ENCODE data around the gene SYT12.

Gene SYT12

DNA sequence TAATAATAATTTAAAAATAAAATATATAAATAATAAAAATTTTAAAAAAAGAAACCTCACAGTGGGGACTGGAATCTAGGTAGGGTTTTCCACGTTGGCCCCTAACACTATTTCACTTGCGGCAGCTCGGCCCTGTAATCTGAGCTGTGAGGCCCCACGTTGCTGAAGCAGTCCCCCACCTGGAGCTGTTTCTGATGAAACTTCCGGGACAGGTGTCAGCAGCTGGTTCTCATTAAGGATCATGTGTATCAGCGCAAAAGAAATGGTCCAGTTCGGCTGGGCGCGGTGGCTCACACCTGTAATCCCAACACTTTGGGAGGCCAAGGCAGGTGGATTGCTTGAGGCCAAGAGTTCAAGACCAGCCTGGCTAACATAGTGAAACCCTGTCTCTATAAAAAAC is 51.0 kb downstream of the SYT12 start:
- TF ChIP-seq FOXP2 (optimal IDR thresholded peaks at IDR 0.05; ENCODE audit: borderline replicate concordance, extremely low read depth, extremely low read length, insufficient read depth): no peak
- no peak for TF ChIP-seq POLR2AphosphoS5 (IDR thresholded peaks at IDR 0.05; ENCODE audit: low read depth, low read length)

DNA sequence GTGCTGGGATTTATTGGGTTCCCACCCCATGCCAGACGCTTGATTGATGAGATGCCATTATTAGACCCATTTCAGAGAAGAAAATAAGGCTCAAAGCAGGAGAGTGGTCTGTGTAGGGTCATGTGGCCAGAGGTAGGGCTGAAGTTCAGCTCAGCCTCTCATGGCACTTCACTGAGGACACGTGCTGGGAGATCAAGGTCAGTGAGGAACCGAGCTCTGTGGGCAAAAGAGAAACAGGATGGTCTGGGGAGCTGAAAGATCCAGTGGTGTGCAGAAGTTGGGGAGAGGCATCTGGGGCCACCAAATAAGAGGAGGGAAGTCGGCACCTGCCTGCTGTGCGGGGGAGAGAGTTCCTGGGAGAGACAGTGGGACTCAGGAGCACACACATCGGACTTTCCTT is 53.3 kb downstream of the SYT12 start:
- no peak for TF ChIP-seq POLR2AphosphoS5 (IDR thresholded peaks at IDR 0.05; ENCODE audit: low read depth, low read length)
- no peak for TF ChIP-seq SIN3A (IDR thresholded peaks at IDR 0.05; ENCODE audit: borderline replicate concordance, insufficient read depth, low read length)
- no peak for TF ChIP-seq TAF1 (IDR thresholded peaks at IDR 0.05; ENCODE audit: borderline replicate concordance, insufficient read depth, low read length)
- TF ChIP-seq FOXP2 (optimal IDR thresholded peaks at IDR 0.05; ENCODE audit: borderline replicate concordance, extremely low read depth, extremely low read length, insufficient read depth): no peak
- TF ChIP-seq, protein P1, sequence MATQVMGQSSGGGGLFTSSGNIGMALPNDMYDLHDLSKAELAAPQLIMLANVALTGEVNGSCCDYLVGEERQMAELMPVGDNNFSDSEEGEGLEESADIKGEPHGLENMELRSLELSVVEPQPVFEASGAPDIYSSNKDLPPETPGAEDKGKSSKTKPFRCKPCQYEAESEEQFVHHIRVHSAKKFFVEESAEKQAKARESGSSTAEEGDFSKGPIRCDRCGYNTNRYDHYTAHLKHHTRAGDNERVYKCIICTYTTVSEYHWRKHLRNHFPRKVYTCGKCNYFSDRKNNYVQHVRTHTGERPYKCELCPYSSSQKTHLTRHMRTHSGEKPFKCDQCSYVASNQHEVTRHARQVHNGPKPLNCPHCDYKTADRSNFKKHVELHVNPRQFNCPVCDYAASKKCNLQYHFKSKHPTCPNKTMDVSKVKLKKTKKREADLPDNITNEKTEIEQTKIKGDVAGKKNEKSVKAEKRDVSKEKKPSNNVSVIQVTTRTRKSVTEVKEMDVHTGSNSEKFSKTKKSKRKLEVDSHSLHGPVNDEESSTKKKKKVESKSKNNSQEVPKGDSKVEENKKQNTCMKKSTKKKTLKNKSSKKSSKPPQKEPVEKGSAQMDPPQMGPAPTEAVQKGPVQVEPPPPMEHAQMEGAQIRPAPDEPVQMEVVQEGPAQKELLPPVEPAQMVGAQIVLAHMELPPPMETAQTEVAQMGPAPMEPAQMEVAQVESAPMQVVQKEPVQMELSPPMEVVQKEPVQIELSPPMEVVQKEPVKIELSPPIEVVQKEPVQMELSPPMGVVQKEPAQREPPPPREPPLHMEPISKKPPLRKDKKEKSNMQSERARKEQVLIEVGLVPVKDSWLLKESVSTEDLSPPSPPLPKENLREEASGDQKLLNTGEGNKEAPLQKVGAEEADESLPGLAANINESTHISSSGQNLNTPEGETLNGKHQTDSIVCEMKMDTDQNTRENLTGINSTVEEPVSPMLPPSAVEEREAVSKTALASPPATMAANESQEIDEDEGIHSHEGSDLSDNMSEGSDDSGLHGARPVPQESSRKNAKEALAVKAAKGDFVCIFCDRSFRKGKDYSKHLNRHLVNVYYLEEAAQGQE (IDR thresholded peaks at IDR 0.05; ENCODE audit: insufficient read depth in 1 of 2, low read depth in 2 of 2, low read length in 2 of 2): no peak

DNA sequence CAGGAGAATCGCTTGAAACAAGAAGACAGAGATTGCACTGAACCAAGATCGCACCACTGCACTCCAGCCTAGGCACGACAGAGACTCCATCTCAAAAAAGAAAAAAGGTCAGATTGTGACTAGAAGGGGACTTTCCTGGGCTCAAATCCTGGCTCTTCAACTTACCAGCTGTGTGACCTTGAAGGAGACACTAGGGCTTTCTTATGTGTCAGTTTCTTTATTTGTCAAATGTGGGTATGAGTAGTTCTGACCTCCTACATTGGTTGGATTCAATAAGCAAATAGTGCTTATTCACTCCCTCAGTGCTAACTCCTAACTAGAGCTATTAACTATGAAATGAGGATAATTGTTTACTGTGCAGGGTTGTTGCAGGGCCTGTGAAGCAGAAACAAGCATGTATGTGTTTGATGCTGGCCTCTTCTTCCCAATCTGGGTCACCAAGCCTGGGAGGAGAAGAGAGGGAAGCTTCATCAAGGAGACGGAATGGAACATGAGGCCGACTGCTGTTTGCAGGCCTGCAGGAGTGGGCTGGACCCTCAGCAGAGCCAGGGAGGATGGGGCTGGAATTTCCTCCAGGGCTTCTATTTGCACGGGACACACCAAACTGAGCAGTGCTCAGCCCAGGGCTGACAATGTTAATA is 56.3 kb downstream of the SYT12 start:
- no peak for TF ChIP-seq FOXP2 (optimal IDR thresholded peaks at IDR 0.05; ENCODE audit: borderline replicate concordance, extremely low read depth, extremely low read length, insufficient read depth)

DNA sequence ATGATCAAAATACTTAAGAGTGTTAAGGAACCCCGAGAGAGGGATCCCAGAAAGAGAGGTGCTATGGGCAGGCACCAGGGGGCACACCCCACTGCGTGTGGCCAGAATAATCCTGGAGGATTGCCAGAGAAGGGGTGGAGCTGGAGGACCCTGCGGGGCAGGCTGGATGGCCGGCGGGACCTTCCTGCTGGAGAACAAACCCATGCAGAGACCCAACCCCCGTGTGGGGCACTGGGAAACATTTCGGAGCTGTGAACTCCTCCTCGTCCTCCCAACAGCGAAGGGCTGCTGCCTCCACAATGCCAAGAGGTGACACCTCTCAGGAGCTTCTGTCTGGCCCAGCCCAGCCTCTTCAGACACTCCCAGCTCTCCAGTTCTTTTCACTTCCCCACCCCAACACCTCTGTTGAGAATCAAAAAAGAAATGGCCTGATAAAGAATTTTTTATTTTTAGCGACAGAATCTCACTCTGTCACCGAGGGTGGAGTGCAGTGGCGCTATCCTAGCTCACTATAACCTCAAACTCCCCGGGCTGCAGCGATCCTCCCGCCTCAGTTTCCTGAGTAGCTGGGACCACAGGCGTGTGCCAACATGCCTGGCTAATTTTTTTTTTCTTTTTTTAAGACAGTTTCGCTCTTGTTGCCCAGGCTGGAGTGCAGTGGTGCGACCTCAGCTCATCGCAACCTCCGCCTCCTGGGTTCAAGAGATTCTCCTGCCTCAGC is 59.3 kb downstream of the SYT12 start:
- no peak for TF ChIP-seq FOXP2 (optimal IDR thresholded peaks at IDR 0.05; ENCODE audit: borderline replicate concordance, extremely low read depth, extremely low read length, insufficient read depth)
- no peak for TF ChIP-seq POLR2AphosphoS5 (IDR thresholded peaks at IDR 0.05; ENCODE audit: low read depth, low read length)
- no peak for TF ChIP-seq TAF1 (IDR thresholded peaks at IDR 0.05; ENCODE audit: borderline replicate concordance, insufficient read depth, low read length)
- TF ChIP-seq, protein P1 (IDR thresholded peaks at IDR 0.05; ENCODE audit: insufficient read depth in 1 of 2, low read depth in 2 of 2, low read length in 2 of 2): no peak
- TF ChIP-seq SIN3A (IDR thresholded peaks at IDR 0.05; ENCODE audit: borderline replicate concordance, insufficient read depth, low read length): no peak

DNA sequence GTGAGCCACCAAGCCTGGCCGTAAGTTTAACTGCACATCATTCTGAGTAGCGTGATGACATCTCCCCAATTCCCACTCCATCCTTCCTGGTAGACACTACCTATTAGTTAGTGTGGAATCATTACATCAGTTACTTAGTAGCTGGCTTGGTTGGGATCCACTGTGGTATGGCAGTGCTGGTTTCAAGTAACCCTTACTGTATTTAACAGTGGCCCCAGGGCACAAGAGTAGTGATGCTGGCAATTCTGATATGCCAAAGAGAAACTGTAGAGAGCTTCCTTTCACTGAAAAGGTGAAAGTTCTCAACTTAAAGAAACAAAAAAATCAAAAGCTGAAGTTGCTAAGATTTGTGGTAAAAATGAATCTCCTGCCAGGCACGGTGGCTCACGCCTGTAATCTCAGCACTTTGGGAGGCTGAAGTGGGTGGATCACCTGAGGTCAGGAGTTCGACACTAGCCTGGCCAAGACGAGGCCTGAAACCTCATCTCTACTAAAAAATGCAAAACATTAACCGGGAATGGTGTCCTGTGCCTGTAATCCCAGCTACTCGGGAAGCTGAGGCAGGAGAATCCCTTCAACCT is 60.9 kb downstream of the SYT12 start:
- TF ChIP-seq POLR2AphosphoS5 (IDR thresholded peaks at IDR 0.05; ENCODE audit: low read depth, low read length) (no peak), SIN3A (IDR thresholded peaks at IDR 0.05; ENCODE audit: borderline replicate concordance, insufficient read depth, low read length) (no peak), TAF1 (IDR thresholded peaks at IDR 0.05; ENCODE audit: borderline replicate concordance, insufficient read depth, low read length) (no peak), FOXP2 (optimal IDR thresholded peaks at IDR 0.05; ENCODE audit: borderline replicate concordance, extremely low read depth, extremely low read length, insufficient read depth) (no peak)
- TF ChIP-seq, protein P1 (IDR thresholded peaks at IDR 0.05; ENCODE audit: insufficient read depth in 1 of 2, low read depth in 2 of 2, low read length in 2 of 2): no peak

DNA sequence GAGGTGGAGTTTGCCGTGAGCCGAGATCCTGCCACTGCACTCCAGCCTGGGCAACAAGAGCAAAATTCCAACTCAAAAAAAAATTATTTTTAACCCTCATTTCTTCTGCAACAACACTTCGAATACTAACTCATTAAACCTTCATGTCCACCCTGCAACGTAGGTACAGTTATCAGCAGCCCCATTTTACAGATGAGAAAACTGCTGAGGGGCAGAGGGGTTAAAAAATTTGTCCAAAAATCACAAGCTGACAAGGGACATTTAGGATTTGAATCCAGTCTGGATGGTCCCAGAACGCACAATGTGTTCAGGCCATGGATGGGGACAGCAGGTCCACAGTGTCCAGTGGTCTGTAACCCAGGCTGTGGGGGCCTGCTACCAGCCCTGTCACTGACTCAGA is 62.7 kb downstream of the SYT12 start:
- TF ChIP-seq FOXP2 (optimal IDR thresholded peaks at IDR 0.05; ENCODE audit: borderline replicate concordance, extremely low read depth, extremely low read length, insufficient read depth): no peak
- TF ChIP-seq, protein P1 (IDR thresholded peaks at IDR 0.05; ENCODE audit: insufficient read depth in 1 of 2, low read depth in 2 of 2, low read length in 2 of 2): no peak
- TF ChIP-seq POLR2AphosphoS5 (IDR thresholded peaks at IDR 0.05; ENCODE audit: low read depth, low read length): no peak
- TF ChIP-seq SIN3A (IDR thresholded peaks at IDR 0.05; ENCODE audit: borderline replicate concordance, insufficient read depth, low read length): no peak
- no peak for TF ChIP-seq TAF1 (IDR thresholded peaks at IDR 0.05; ENCODE audit: borderline replicate concordance, insufficient read depth, low read length)
